B cell (primary cell): ENCODE data around the gene GRK3. TPM values are rescaled to one million over a fixed set of nuclear protein-coding genes. Genes with fewer than 3 reads are reported as not detected.
A peak's percentile ranks its signal among the peaks of the same experiment; 100 is the strongest.

Experiments
- ATAC-seq: fragments of 200-7000 bp; cut with Tn5 transposase; one replicate; pipeline ENCODE4 v1.10.0; 2021; ENCODE audit warnings: low read depth, mild to moderate bottlenecking, moderate number of reproducible peaks, moderate library complexity
- CTCF ChIA-PET: fragments of 350-600 bp; sonication (Branson Sonifier 250); formaldehyde crosslinking; loops from one replicate; lab custom pipeline; 2021; ENCODE audit warnings: antibody characterized with exemption, inconsistent platforms; lab: Charles Lee
- POLR2A ChIA-PET: fragments of 350-600 bp; sonication (Branson Sonifier 250); formaldehyde crosslinking; loops from one replicate; lab custom pipeline; 2021; ENCODE audit warnings: antibody characterized with exemption; lab: Charles Lee
- DNase-seq: peaks from one replicate; pipeline ENCODE4 v3.0.0; 2013
- H2AFZ ChIP-seq: 2 replicates; pipeline ENCODE4 v1.6.1; 2012; ENCODE audit warnings: mild to moderate bottlenecking, low read depth, low read length; ENCODE audit not compliant: insufficient read depth, poor library complexity, severe bottlenecking
- H3K27ac ChIP-seq, 2 donors: 1 replicate in 1 of 2; 2 replicates in 1 of 2; pipeline ENCODE4 v1.5.1; 2012 to 2013; ENCODE audit warnings: low read length in 2 of 2, mild to moderate bottlenecking in 2 of 2, moderate library complexity in 1 of 2
- H3K27me3 ChIP-seq, 4 experiments: fragments of 200-600 bp in 1 of 4; sonication (generic) in 1 of 4; replicated peaks in 1 of 4; 1 replicate in 2 of 4; 2 replicates in 2 of 4; pipeline versions ENCODE4 v1.6.1 to v1.7.0; 2013 to 2016; ENCODE audit warnings: low read length in 3 of 4, mild to moderate bottlenecking in 2 of 4, mixed read lengths in 1 of 4, moderate library complexity in 1 of 4; ENCODE audit not compliant: insufficient read depth in 4 of 4, control insufficient read depth in 3 of 4; ENCODE audit errors: control extremely low read depth in 1 of 4
- H3K36me3 ChIP-seq, 2 experiments: replicated peaks in 1 of 2; 1 replicate in 1 of 2; 2 replicates in 1 of 2; pipeline versions ENCODE4 v1.6.1 to v1.7.1; 2013; ENCODE audit warnings: low read length in 1 of 2; ENCODE audit not compliant: insufficient read depth in 2 of 2, control insufficient read depth in 1 of 2; ENCODE audit errors: control extremely low read depth in 1 of 2, extremely low read depth in 1 of 2
- H3K4me1 ChIP-seq, 2 donors: fragments of 200-600 bp in 1 of 2; sonication (generic) in 1 of 2; 1 replicate in 1 of 2; 2 replicates in 1 of 2; pipeline versions ENCODE4 v1.5.1 to v1.6.1; 2013 to 2017; ENCODE audit warnings: low read length in 2 of 2; ENCODE audit not compliant: control insufficient read depth in 2 of 2, insufficient read depth in 2 of 2
- H3K4me2 ChIP-seq: replicated peaks from 2 replicates; pipeline ENCODE3; 2012; ENCODE audit warnings: mild to moderate bottlenecking, low read depth, low read length; ENCODE audit not compliant: poor library complexity, severe bottlenecking
- H3K4me3 ChIP-seq, 5 experiments: fragments of 200-600 bp in 1 of 5; sonication (generic) in 1 of 5; 1 replicate in 3 of 5; 2 replicates in 2 of 5; pipeline versions ENCODE4 v1.5.1 to v1.7.0; 2011 to 2016; ENCODE audit warnings: low read length in 4 of 5, mild to moderate bottlenecking in 4 of 5, low read depth in 2 of 5, control low read depth in 1 of 5, moderate library complexity in 1 of 5; ENCODE audit not compliant: insufficient read depth in 1 of 5; ENCODE audit errors: control extremely low read depth in 1 of 5, extremely low read depth in 1 of 5
- H3K79me2 ChIP-seq: fragments of 200-600 bp; sonication (generic); one replicate; pipeline ENCODE4 v1.6.0; 2016; ENCODE audit warnings: low read length; ENCODE audit not compliant: control insufficient read depth, insufficient read depth
- H3K9ac ChIP-seq: fragments of 200-600 bp; sonication (generic); 2 replicates; pipeline ENCODE4 v1.6.1; 2017; ENCODE audit warnings: mild to moderate bottlenecking, low read length, moderate library complexity
- H3K9me3 ChIP-seq, 3 donors: one replicate each; pipeline versions ENCODE4 v1.6.1 to v1.7.1; 2013; ENCODE audit warnings: low read length in 2 of 3; ENCODE audit not compliant: control insufficient read depth in 2 of 3, insufficient read depth in 1 of 3; ENCODE audit errors: control extremely low read depth in 1 of 3
- H4K20me1 ChIP-seq: 2 replicates; pipeline ENCODE4 v1.6.0; 2012; ENCODE audit warnings: mild to moderate bottlenecking, low read length; ENCODE audit not compliant: insufficient read depth, control insufficient read depth, poor library complexity, severe bottlenecking
- H3K27ac Mint-ChIP-seq: one replicate; pipeline ENCODE4 v1.8.0; 2021; ENCODE audit warnings: mixed read lengths
- H3K27me3 Mint-ChIP-seq: one replicate; pipeline ENCODE4 v1.8.0; 2021; ENCODE audit warnings: mixed read lengths
- H3K4me1 Mint-ChIP-seq: one replicate; pipeline ENCODE4 v1.8.0; 2021; ENCODE audit warnings: mixed read lengths
- H3K4me3 Mint-ChIP-seq: one replicate; pipeline ENCODE4 v1.8.0; 2021; ENCODE audit warnings: mixed read lengths
- H3K9me3 Mint-ChIP-seq: one replicate; pipeline ENCODE4 v1.8.0; 2022; ENCODE audit warnings: mixed read lengths; ENCODE audit not compliant: insufficient read depth
- CTCF ChIP-seq: fragments of 200-600 bp; IDR thresholded peaks from one replicate; pipeline ENCODE4 v1.8.0; 2022; ENCODE audit warnings: antibody characterized with exemption, mild to moderate bottlenecking
- EZH2 ChIP-seq: IDR thresholded peaks from 2 replicates; pipeline ENCODE4 v1.6.1; 2012; ENCODE audit warnings: borderline replicate concordance, low read depth, mild to moderate bottlenecking, moderate library complexity, low read length; ENCODE audit not compliant: insufficient read depth, poor library complexity, severe bottlenecking
- WGBS: methylation state at CpG from one replicate; pipeline ENCODE4 v1.1.5; 2013; ENCODE audit warnings: missing lambda C conversion rate; ENCODE audit not compliant: insufficient coverage; 5-methylcytosine and 5-hydroxymethylcytosine counted together
- intact Hi-C: fragments of 100-400 bp; cut with micrococcal nuclease; formaldehyde crosslinking; loops from one replicate; pipeline ENCODE4 v1.10.0; 2022
- polyA plus RNA-seq: library from polyadenylated mRNA; depleted of rRNA; stranded (reverse); fragments of >200 nt; gene quantifications from 2 replicates; pipeline ENCODE4 v1.2.3, GENCODE V29; 2012
- total RNA-seq, 2 donors: library from RNA; stranded (reverse); fragments of 120-200 nt in 1 of 2; gene quantifications; 1 replicate in 1 of 2; 2 replicates in 1 of 2; pipeline versions ENCODE4 v1.2.3 to v1.2.4, GENCODE V29; 2013 to 2022

The GRK3 gene
- total and polyA plus RNA-seq, 2 donors (not counting 1 experiment from before 2014, with no cell fraction given) = 17.6 to 61.0 TPM

DNA sequence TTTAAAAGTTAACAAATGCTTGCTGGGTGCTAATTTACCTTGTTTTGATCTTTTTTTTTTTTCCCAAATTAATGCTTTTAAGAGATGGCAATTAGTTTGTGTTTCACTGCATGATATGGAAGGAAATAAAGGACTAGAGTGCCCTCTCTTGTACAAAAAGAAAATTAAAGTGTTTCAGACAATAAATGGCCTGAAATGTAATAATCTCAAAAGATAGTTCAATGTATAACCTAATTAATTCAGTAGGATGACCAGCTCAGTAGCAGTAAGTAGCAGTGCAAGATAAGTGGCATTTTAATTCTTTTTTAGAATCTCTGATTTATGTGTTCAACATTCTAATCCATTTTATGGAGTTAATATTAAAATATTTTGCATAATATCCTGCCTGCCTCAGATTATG, 137.6 kb downstream of the GRK3 start:
- Histone ChIP-seq H4K20me1 (peaks cover 11% of the 10 kb centered on the region), H3K9ac (no peak overlapping the region), H2AFZ (no peak overlapping the region), H3K4me3 (no peak overlapping the region), H3K4me1 (no peaks in the 10 kb centered on the region), H3K27ac (no peak overlapping the region), H3K79me2 (peaks cover 5% of the 10 kb centered on the region), H3K27me3 (no peaks in the 10 kb centered on the region), H3K9me3 (no peaks in the 10 kb centered on the region), H3K4me2 (no peak overlapping the region), H3K36me3 (peaks cover 2 to 68% of the 10 kb centered on the region in 2 experiments)
- intact Hi-C loops = loop anchor here (1.0 to 2.0 kb wide), 3 partner anchors 71 to 254 kb away; no protein-coding TSS in a partner anchor
- DNase-seq = peak; percentile 42
- POLR2A ChIA-PET = no interaction called here
- peaks cover 7% of the 10 kb centered on the region for H3K4me1 Mint-ChIP-seq
- H3K4me3 Mint-ChIP-seq = no peak overlapping the region
- no peaks in the 10 kb centered on the region for H3K27me3 Mint-ChIP-seq
- TF ChIP-seq EZH2 (no peak), CTCF (peak; percentile 70)
- CTCF ChIA-PET = interaction anchor here (0.9 to 5.0 kb wide), 16 partner anchors 9 to 501 kb away, joined by 3 to 104 read pairs (median 4); partner anchors contain the start of gene GRK3
- no peaks in the 10 kb centered on the region for H3K9me3 Mint-ChIP-seq
- H3K27ac Mint-ChIP-seq = no peak overlapping the region
- peak; percentile 36 for ATAC-seq

GRCh38 chr22:25702571-25703167, 138.2 kb downstream of the GRK3 start:
- H4K20me1 ChIP-seq = peaks cover 16% of the 10 kb centered on the region
- no peak overlapping the region for H3K4me2 ChIP-seq
- H3K4me3 Mint-ChIP-seq = no peak overlapping the region
- no peak for TF ChIP-seq CTCF
- no peak for TF ChIP-seq EZH2
- no peaks in the 10 kb centered on the region for H3K27me3 ChIP-seq
- no peaks in the 10 kb centered on the region for H3K4me1 ChIP-seq
- H2AFZ ChIP-seq = no peak overlapping the region
- POLR2A ChIA-PET = no interaction called here
- peak overlapping the region in 1 of 2 donors; percentile 26 for H3K27ac ChIP-seq
- ATAC-seq = no peak
- no peaks in the 10 kb centered on the region for H3K27me3 Mint-ChIP-seq
- WGBS = 60% methylated on average over 1 of the region's 7 CpGs
- H3K4me3 ChIP-seq = no peak overlapping the region
- H3K27ac Mint-ChIP-seq = no peak overlapping the region
- intact Hi-C loops = loop anchor here (1.0 to 2.0 kb wide), 3 partner anchors 70 to 254 kb away; no protein-coding TSS in a partner anchor
- H3K9me3 ChIP-seq = no peaks in the 10 kb centered on the region
- no peaks in the 10 kb centered on the region for H3K9me3 Mint-ChIP-seq
- CTCF ChIA-PET = interaction anchor here (0.9 to 5.0 kb wide), 14 partner anchors 9 to 501 kb away, joined by 3 to 104 read pairs (median 4); no protein-coding TSS in a partner anchor
- H3K9ac ChIP-seq = no peak overlapping the region
- peaks cover 7% of the 10 kb centered on the region for H3K79me2 ChIP-seq
- DNase-seq = no peak
- peaks cover 7% of the 10 kb centered on the region for H3K4me1 Mint-ChIP-seq
- H3K36me3 ChIP-seq = peaks cover 1 to 68% of the 10 kb centered on the region in 2 experiments
